HEK293 (cell line): ENCODE results near the gene RSPRY1.

Source experiments
- CTCF ChIA-PET: fragments of 350-600 bp; formaldehyde crosslinking; extraction: SDS; loops from one replicate; lab custom pipeline; 2021; ENCODE audit warnings: antibody characterized with exemption; lab: Yijun Ruan, JAX
- POLR2A ChIA-PET: fragments of 300-600 bp; formaldehyde crosslinking; extraction: SDS; loops from one replicate; lab custom pipeline; 2020; ENCODE audit warnings: antibody characterized with exemption, inconsistent platforms; lab: Yijun Ruan, JAX
- H3K27ac ChIP-seq: fragments of 200-500 bp; sonication (Bioruptor generic); 2 replicates; pipeline ENCODE4 v1.5.1; 2014; ENCODE audit warnings: low read depth, low read length, control low read depth, inconsistent platforms; ENCODE audit errors: extremely low read depth
- H3K36me3 ChIP-seq, 2 experiments: fragments of 200-500 bp in 1 of 2; sonication (Bioruptor generic) in 1 of 2; 1 replicate in 1 of 2; 2 replicates in 1 of 2; pipeline ENCODE4 v1.5.1; 2014 to 2017; ENCODE audit warnings: inconsistent platforms in 2 of 2, low read length in 2 of 2; ENCODE audit not compliant: control insufficient read depth in 2 of 2, insufficient read depth in 1 of 2
- H3K4me1 ChIP-seq: fragments of 200-500 bp; sonication (Bioruptor generic); 2 replicates; pipeline ENCODE4 v1.5.1; 2014; ENCODE audit warnings: mild to moderate bottlenecking, low read length, inconsistent platforms; ENCODE audit not compliant: control insufficient read depth, insufficient read depth
- H3K4me3 ChIP-seq: 2 replicates; pipeline ENCODE4 v1.5.1; 2011; ENCODE audit warnings: low read depth, mild to moderate bottlenecking, control low read depth, low read length, moderate library complexity
- H3K9me3 ChIP-seq: fragments of 200-500 bp; sonication (Bioruptor generic); 2 replicates; pipeline ENCODE4 v1.5.1; 2014; ENCODE audit warnings: low read depth, low read length, inconsistent platforms; ENCODE audit not compliant: control insufficient read depth, insufficient read depth
- ELK4 ChIP-seq: IDR thresholded peaks from 2 replicates; pipeline ENCODE4 v1.6.1; 2011; ENCODE audit warnings: mild to moderate bottlenecking, low read depth, low read length, borderline replicate concordance
- GLIS1 ChIP-seq: fragments of 450-650 bp; formaldehyde crosslinking; IDR thresholded peaks from 2 replicates; pipeline ENCODE4 v1.5.1; 2016; ENCODE audit warnings: missing biosample characterization, missing genetic modification characterization
- MZF1 ChIP-seq: fragments of 450-650 bp; formaldehyde crosslinking; IDR thresholded peaks from 2 replicates; pipeline ENCODE4 v1.5.1; 2017; ENCODE audit warnings: missing biosample characterization, missing genetic modification characterization, borderline replicate concordance
- SETDB1 ChIP-seq: IDR thresholded peaks from one replicate; pipeline ENCODE4 v1.6.1; 2017; ENCODE audit warnings: mild to moderate bottlenecking, low read length, moderate library complexity, mixed read lengths; ENCODE audit not compliant: insufficient read length
- ZBTB20 ChIP-seq: fragments of 450-650 bp; formaldehyde crosslinking; IDR thresholded peaks from 2 replicates; pipeline ENCODE4 v1.5.1; 2016; ENCODE audit warnings: missing biosample characterization, missing genetic modification characterization
- ZBTB21 ChIP-seq: fragments of 450-650 bp; formaldehyde crosslinking; IDR thresholded peaks from 2 replicates; pipeline ENCODE4 v1.5.1; 2017; ENCODE audit warnings: missing biosample characterization, missing genetic modification characterization
- ZNF121 ChIP-seq: fragments of 450-650 bp; formaldehyde crosslinking; IDR thresholded peaks from 2 replicates; pipeline ENCODE4 v1.5.1; 2016; ENCODE audit warnings: missing biosample characterization, missing genetic modification characterization
- ZNF148 ChIP-seq: fragments of 450-650 bp; formaldehyde crosslinking; IDR thresholded peaks from 2 replicates; pipeline ENCODE4 v1.5.0; 2017; ENCODE audit warnings: missing biosample characterization, missing genetic modification characterization, borderline replicate concordance
- ZNF155 ChIP-seq: fragments of 450-650 bp; formaldehyde crosslinking; IDR thresholded peaks from 2 replicates; pipeline ENCODE4 v1.5.1; 2016; ENCODE audit warnings: missing biosample characterization, missing genetic modification characterization
- ZNF16 ChIP-seq: fragments of 450-650 bp; formaldehyde crosslinking; IDR thresholded peaks from 2 replicates; pipeline ENCODE4 v1.5.1; 2016; ENCODE audit warnings: low read depth, missing biosample characterization, missing genetic modification characterization
- ZNF174 ChIP-seq: fragments of 450-650 bp; formaldehyde crosslinking; IDR thresholded peaks from 2 replicates; pipeline ENCODE4 v1.5.0; 2017; ENCODE audit warnings: missing biosample characterization, mild to moderate bottlenecking, missing genetic modification characterization
- ZNF184 ChIP-seq: fragments of 450-650 bp; IDR thresholded peaks from 2 replicates; pipeline ENCODE4 v1.5.1; 2018; ENCODE audit warnings: missing biosample characterization, mild to moderate bottlenecking, missing genetic modification characterization
- ZNF202 ChIP-seq: fragments of 450-650 bp; formaldehyde crosslinking; IDR thresholded peaks from 2 replicates; pipeline ENCODE4 v1.5.1; 2016; ENCODE audit warnings: missing biosample characterization, missing genetic modification characterization, borderline replicate concordance
- ZNF221 ChIP-seq: fragments of 450-650 bp; formaldehyde crosslinking; IDR thresholded peaks from 2 replicates; pipeline ENCODE4 v1.5.1; 2017; ENCODE audit warnings: missing biosample characterization, missing genetic modification characterization, borderline replicate concordance
- ZNF248 ChIP-seq: fragments of 450-650 bp; formaldehyde crosslinking; IDR thresholded peaks from 2 replicates; pipeline ENCODE4 v1.5.1; 2017; ENCODE audit warnings: missing biosample characterization, missing genetic modification characterization
- ZNF302 ChIP-seq: fragments of 450-650 bp; formaldehyde crosslinking; IDR thresholded peaks from 2 replicates; pipeline ENCODE4 v1.5.1; 2016; ENCODE audit warnings: missing biosample characterization, missing genetic modification characterization, low read depth
- ZNF324 ChIP-seq: fragments of 450-650 bp; formaldehyde crosslinking; IDR thresholded peaks from 2 replicates; pipeline ENCODE4 v1.5.1; 2016; ENCODE audit warnings: missing biosample characterization, missing genetic modification characterization
- ZNF426 ChIP-seq: fragments of 450-650 bp; formaldehyde crosslinking; IDR thresholded peaks from 2 replicates; pipeline ENCODE4 v1.5.1; 2017; ENCODE audit warnings: missing biosample characterization, missing genetic modification characterization, mild to moderate bottlenecking, inconsistent platforms, moderate library complexity
- ZNF473 ChIP-seq: fragments of 450-650 bp; formaldehyde crosslinking; IDR thresholded peaks from 2 replicates; pipeline ENCODE4 v1.5.1; 2017; ENCODE audit warnings: missing biosample characterization, missing genetic modification characterization
- ZNF514 ChIP-seq: fragments of 450-650 bp; formaldehyde crosslinking; IDR thresholded peaks from 2 replicates; pipeline ENCODE4 v1.5.1; 2016; ENCODE audit warnings: missing biosample characterization, missing genetic modification characterization
- ZNF561 ChIP-seq: fragments of 450-650 bp; IDR thresholded peaks from 2 replicates; pipeline ENCODE4 v1.5.1; 2018; ENCODE audit warnings: missing biosample characterization, missing genetic modification characterization, borderline replicate concordance
- ZNF621 ChIP-seq: fragments of 450-650 bp; formaldehyde crosslinking; IDR thresholded peaks from 2 replicates; pipeline ENCODE4 v1.5.1; 2017; ENCODE audit warnings: missing biosample characterization, missing genetic modification characterization
- ZNF624 ChIP-seq: fragments of 450-650 bp; formaldehyde crosslinking; IDR thresholded peaks from 2 replicates; pipeline ENCODE4 v1.5.1; 2017; ENCODE audit warnings: missing biosample characterization, missing genetic modification characterization
- ZNF664 ChIP-seq: fragments of 450-650 bp; formaldehyde crosslinking; IDR thresholded peaks from 2 replicates; pipeline ENCODE4 v1.5.1; 2016; ENCODE audit warnings: missing biosample characterization, missing genetic modification characterization
- ZNF692 ChIP-seq: fragments of 450-650 bp; formaldehyde crosslinking; IDR thresholded peaks from 2 replicates; pipeline ENCODE4 v1.5.1; 2016; ENCODE audit warnings: missing biosample characterization, missing genetic modification characterization
- ZNF785 ChIP-seq: fragments of 450-650 bp; formaldehyde crosslinking; IDR thresholded peaks from 2 replicates; pipeline ENCODE4 v1.5.1; 2016; ENCODE audit warnings: missing biosample characterization, missing genetic modification characterization
- ZNF792 ChIP-seq: fragments of 450-650 bp; formaldehyde crosslinking; IDR thresholded peaks from 2 replicates; pipeline ENCODE4 v1.5.1; 2016; ENCODE audit warnings: missing biosample characterization, missing genetic modification characterization
- ZSCAN23 ChIP-seq: fragments of 450-650 bp; formaldehyde crosslinking; IDR thresholded peaks from 2 replicates; pipeline ENCODE4 v1.5.1; 2016; ENCODE audit warnings: missing biosample characterization, missing genetic modification characterization
- ZSCAN5A ChIP-seq: fragments of 450-650 bp; formaldehyde crosslinking; IDR thresholded peaks from 2 replicates; pipeline ENCODE4 v1.5.1; 2016; ENCODE audit warnings: missing biosample characterization, missing genetic modification characterization

RSPRY1 gene

GRCh38 chr16:57156351-57156703, 29.8 kb upstream of the RSPRY1 start:
- Histone ChIP-seq H3K27ac (no peak overlapping the region), H3K36me3 (peaks cover 32 to 92% of the 10 kb centered on the region in 2 experiments), H3K4me1 (no peaks in the 10 kb centered on the region)
- POLR2A ChIA-PET: no interaction called here
- TF ChIP-seq ZNF302 (tag by site-specific recombination): no peak
- TF ChIP-seq ZNF692 (tag by site-specific recombination): no peak
- no peak for TF ChIP-seq ZNF324 (tag by site-specific recombination)
- no peak for TF ChIP-seq SETDB1
- no peak for TF ChIP-seq ZNF664
- no peak for TF ChIP-seq ZNF184 (tag by site-specific recombination)
- TF ChIP-seq ZBTB20 (tag by site-specific recombination): no peak
- TF ChIP-seq, all 188 proteins: peak for 0
- Histone ChIP-seq H3K9me3 (no peaks in the 10 kb centered on the region), H3K4me3 (no peak overlapping the region)
- CTCF ChIA-PET: no interaction called here

- Histone ChIP-seq H3K27ac (no peak overlapping the region), H3K4me3 (no peak overlapping the region), H3K4me1 (no peaks in the 10 kb centered on the region), H3K9me3 (no peaks in the 10 kb centered on the region), H3K36me3 (peaks cover 40 to 89% of the 10 kb centered on the region in 2 experiments)
- POLR2A ChIA-PET: no interaction called here
- TF ChIP-seq ZNF221 (tag by site-specific recombination): no peak
- TF ChIP-seq ZNF621 (tag by site-specific recombination): no peak
- no peak for TF ChIP-seq ZNF792
- TF ChIP-seq ZNF473 (tag by site-specific recombination): no peak
- no peak for TF ChIP-seq ZNF624 (tag by site-specific recombination)
- TF ChIP-seq ZBTB21 (tag by site-specific recombination): no peak
- TF ChIP-seq GLIS1: no peak
- TF ChIP-seq ZNF426: no peak
- CTCF ChIA-PET: interaction anchor here (0.9 kb wide), 1 partner anchor 64 kb away, joined by 4 read pairs; no protein-coding TSS in a partner anchor
These were observed 28.6 kb upstream of the RSPRY1 start for GRCh38 chr16:57157533-57157932.

- H3K27ac ChIP-seq: no peak overlapping the region
- CTCF ChIA-PET: interaction anchor here (0.6 to 1.6 kb wide), 3 partner anchors 8 to 208 kb away, joined by 3 to 7 read pairs (median 4); partner anchors contain the start of gene CPNE2
- no peaks in the 10 kb centered on the region for H3K9me3 ChIP-seq
- POLR2A ChIA-PET: no interaction called here
- no peaks in the 10 kb centered on the region for H3K4me1 ChIP-seq
- H3K36me3 ChIP-seq: peaks cover 45 to 88% of the 10 kb centered on the region in 2 experiments
- no peak overlapping the region for H3K4me3 ChIP-seq
- TF ChIP-seq MZF1 (tag by site-specific recombination) (no peak), ZNF16 (tag by site-specific recombination) (no peak), ZNF148 (no peak), ZNF248 (no peak), ZNF514 (tag by site-specific recombination) (no peak), ELK4 (no peak), ZNF155 (tag by site-specific recombination) (no peak), ZNF202 (tag by site-specific recombination) (no peak), ZNF785 (no peak), ZNF174 (tag by site-specific recombination) (no peak), ZSCAN23 (tag by site-specific recombination) (no peak), ZNF561 (tag by site-specific recombination) (no peak), ZNF121 (no peak), ZSCAN5A (tag by site-specific recombination) (no peak)
These were observed 26.7 kb upstream of the RSPRY1 start for GRCh38 chr16:57159447-57159846.
